Hypothalamus (tissue), 51 donors: ENCODE results near the gene GNA15.
"Not testable (repeated sequence)": the region's sequence is repeated elsewhere in the genome, so short reads cannot be mapped to it uniquely, and the experiment has no call there.

Experiments
- DNase-seq, 51 donors: peaks; one replicate each; lab custom pipeline; 2025; lab: John Stamatoyannopoulos, UW

GNA15 gene

DNA sequence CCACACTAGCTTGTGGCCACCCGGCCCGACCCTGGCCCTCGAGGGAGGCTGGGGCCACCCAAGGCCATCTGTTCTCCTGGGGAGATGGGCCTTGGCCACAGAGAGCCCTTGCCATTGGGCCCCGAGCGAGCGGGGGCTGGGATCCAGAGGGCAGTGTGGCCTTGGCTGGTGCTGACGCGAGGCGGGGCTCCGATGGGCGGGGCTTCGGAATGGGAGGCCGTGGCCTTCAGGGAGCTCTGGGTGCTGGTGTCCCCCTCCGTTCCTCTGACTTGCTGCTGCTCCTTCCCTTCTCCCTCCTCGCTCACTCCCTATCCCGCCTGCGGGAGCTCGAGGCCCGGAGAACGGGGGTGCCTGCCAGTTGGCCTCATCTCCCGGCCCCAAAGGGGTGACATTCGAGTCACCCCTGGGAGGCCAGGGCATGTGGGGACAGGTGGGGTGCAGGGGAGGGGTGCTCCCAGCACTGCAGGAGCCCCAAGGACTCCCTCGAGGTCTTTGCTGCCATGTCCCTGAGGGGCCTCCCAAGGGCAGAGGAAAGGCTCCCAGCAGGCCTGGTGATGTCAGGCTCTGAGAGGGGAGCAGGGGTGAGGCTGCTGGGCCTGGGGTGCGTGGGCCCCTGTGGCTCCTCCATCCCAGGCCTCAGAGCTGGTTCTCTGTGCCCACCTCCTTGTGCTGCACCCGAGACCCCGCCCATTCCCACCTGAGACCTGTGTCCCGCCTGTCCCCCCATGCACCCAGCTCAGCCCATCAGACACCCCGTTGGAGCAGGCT, 54.1 kb downstream of the GNA15 start:
- no peak for DNase-seq

DNA sequence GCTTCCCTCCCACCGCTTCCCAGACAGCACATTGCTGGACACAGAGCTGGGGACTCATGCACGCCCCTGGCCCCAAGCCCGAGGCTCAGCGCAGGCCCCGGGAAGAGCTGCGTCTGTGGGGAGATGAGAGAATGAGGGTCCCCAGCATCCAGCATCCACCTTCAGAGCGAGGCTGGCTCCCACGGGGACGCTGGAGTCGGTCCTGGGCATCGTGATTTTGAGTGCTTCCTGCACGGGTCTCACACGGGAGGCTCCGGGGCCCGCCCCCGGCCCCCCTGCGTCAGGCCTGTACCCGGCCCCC, 54.6 kb downstream of the GNA15 start:
- no peak for DNase-seq

DNA sequence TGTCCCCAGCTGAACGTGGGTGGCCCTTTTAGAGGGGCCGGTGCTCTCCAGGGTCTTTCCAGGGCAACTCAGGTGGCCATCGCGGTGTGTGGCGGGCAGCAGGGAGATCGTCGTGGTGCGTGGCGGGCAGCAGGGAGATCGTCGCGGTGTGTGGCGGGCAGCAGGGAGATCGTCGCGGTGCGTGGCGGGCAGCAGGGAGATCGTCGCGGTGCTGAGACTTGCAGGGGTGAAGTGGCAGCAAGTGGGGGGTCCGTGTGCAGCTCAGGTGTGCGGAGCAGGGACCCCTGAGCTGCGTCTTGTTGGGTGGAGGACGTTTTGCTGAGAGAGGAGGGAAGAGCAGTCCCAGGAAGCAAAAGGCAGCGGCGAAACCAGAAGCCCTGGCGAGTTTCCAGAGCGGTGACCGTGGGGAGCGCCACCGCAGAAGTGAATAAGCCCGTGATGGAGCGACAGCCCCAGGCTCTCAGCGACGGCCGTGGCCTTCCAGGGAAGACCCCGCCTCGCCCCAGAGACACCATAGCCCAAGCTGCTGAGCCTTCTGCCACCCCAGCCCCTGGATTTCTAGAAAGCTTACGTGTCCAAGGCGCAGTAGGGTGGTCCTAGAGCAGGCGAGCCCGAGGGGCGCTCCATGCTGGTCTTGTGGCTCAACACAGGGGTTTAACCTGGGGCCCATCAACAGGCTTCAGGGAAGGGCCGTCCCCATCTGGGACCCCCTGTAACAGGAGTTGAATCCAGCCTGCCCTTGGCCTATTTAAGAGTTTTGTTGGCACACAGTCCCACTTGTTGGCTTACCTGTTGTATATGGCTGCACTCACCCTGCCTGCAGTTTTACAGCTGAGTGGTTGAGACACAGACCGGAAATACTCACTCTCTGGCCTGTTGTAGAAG, 55.3 kb downstream of the GNA15 start:
- no peak for DNase-seq

DNA sequence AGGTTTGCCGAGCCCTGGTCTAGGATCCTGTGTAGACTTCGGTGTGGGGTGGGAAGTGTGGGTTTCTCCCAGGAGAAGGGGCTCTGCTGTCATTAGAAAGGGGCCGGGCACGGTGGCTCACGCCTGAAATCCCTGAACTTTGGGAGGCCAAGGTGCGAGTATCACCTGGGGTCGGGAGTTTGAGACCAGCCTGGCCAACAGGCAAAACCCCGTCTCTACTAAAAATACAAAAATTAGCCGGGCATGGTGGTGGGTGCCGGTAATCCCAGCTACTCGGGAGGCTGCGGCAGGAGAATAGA, 55.9 kb downstream of the GNA15 start:
- not testable (repeated sequence) for DNase-seq

GRCh38 chr19:3192228-3192635, 56.4 kb downstream of the GNA15 start:
- no peak for DNase-seq

DNA sequence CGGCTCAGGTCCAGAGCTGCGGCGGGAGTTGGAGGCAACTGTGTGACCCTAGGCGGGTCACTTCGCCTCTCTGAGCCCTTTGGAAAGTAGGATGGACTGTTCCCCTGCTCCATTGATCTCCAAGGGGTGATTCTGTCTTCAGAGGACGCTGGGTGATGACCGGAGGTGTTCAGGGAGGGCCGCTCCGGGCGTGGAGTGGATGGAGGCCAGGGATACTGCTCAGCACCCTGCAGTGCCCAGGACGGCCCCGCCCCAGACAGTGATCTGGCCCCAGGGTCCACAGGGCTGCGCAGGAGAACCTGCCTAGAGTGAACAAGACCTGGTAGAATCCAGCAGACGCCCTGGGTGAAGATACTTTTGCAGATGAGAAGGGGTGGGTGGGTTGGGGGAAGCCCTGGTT, 56.9 kb downstream of the GNA15 start:
- no peak for DNase-seq

GRCh38 chr19:3193256-3194105, 57.6 kb downstream of the GNA15 start:
- DNase-seq = no peak

DNA sequence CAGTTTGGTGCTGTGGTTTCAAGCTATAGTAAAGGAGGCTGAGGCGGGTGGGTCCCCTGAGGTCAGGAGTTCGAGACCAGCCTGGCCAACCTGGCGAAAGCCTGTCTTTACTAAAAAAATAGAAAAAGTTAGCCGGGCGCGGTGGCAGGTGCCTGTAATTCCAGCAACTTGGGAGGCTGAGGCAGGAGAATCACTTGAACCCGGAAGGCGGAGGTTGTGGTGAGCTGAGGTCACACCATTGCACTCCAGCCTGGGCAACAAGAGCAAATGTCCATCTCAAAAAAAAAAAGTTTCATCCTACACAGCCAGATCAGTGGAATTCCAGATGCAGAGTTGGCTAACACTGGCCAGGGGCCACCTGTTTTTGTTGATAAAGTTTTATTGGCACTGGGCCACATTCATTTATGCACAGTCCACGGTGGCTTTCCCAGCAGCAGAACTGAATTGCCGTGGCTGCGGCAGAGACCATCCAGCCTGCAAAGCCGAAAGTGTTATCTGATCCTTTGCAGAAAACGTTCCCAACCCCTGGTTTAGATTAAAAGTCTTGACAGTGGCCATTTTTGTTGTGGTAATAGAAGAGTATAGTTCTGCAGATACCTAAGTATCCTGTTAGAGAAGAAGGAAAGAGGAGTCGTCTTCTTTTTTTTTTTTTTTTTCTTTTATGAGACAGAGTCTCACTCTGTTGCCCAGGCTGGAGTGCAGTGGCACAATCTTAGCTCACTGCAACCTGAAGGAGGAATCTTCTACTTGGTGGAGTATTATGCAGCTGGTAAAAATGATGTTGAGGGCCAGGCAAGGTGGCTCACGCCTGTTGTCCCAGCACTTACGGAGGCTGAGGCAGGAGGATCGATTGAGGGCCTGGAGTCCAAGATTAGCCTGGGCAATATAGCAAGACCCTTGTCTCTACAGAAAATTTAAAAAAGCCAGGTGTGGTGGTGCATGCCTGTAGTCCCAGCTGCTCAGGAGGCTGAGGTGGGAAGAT, 58.6 kb downstream of the GNA15 start:
- DNase-seq = no peak

- DNase-seq = no peak
These were observed 60.5 kb downstream of the GNA15 start for GRCh38 chr19:3196064-3196932.

DNA sequence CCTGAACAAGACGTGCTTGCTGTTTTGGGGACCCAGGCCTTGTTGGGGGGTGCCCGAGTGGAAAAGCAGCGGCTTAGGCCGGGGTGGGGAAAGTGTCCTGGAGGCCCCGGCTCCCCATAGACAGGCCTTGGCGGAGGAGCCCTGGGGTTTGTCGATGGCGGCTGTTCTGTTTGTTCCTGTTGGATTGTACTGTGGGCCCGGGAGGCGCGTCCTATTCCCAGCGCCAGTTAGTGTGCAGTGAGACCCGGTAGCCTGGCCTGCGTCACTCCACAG, 61.0 kb downstream of the GNA15 start:
- DNase-seq = no peak

GRCh38 chr19:3198901-3199700, 63.3 kb downstream of the GNA15 start:
- DNase-seq = no peak

- DNase-seq = no peak
These were observed 65.4 kb downstream of the GNA15 start for GRCh38 chr19:3201072-3201700.

DNA sequence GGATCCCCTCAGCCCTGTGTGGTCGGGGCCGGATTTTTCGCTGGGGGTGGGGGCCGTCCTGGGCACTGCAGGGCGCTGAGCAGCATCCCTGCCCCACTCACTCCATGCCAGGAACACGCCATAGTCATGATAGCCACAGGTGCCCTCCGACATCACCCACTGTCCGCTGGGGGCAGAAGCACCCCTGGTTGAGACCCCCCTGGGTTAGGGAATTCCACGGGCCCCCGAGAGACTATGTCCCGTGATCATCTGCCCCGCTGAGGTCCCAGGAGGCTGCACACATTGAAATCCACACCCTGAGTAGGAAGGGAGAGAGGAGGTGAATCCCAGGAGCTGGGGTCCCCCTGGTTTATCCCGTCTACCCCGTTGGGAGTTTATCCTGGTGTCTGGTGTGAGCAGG, 66.1 kb downstream of the GNA15 start:
- no peak for DNase-seq

DNA sequence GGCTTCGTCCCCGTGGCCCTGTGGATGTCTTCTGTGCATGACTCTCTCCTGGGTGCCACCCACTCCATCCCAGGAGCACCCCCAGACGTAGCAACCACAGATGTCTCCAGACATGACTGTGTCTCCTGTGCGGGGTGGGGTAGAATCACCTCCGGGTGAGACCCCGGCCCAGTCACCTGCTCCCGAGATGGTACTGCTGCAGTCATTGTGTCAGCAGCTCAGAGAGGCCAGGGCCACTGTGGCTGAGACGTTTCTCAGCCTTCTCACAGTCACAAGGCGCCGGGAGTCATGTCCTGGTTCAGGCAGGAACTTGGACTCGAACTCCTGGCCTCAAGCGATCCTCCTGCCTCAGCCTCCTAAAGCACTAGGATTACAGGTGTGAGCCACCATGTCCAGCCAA, 66.5 kb downstream of the GNA15 start:
- DNase-seq = no peak

DNA sequence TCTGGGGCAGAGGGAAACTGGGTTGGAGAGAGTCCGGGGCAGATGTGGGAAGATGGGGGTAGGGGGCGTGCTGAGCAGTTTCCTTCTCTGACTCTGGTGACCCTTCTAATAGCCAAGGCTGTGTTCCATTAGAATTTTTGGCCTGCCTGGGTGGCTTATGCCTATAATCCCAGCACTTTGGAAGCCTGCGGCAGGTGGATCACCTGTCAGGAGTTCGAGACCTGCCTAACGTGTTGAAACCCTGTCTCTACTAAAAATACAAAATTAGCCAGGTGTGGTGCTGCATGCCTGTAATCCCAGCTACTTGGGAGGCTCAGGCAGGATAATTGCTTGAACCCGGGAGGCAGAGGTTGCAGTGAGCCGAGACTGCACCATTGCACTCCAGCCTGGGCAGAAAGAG, 67.1 kb downstream of the GNA15 start:
- DNase-seq = not testable (repeated sequence)

GRCh38 chr19:3203805-3204645, 68.2 kb downstream of the GNA15 start:
- no peak for DNase-seq

- DNase-seq = no peak
These were observed 68.9 kb downstream of the GNA15 start for GRCh38 chr19:3204646-3205275.
